K562 (cell line): ENCODE measurements around the gene OR1E1. TPM values are rescaled to one million over a fixed set of nuclear protein-coding genes. Genes with fewer than 3 reads are reported as not detected.
"Not testable (repeated sequence)": the region's sequence is repeated elsewhere in the genome, so short reads cannot be mapped to it uniquely, and the experiment has no call there.

Experiments
- ATAC-seq: fragments of 200-7000 bp; cut with Tn5 transposase; 3 replicates; pipeline ENCODE4 v1.9.1; 2020; ENCODE audit warnings: moderate library complexity
- BruUV-seq: library from RNA; stranded (reverse); fragments of 400-500 nt; replicated peaks from 2 replicates; lab custom pipeline; 2021; lab: Mats Ljungman, UMichigan
- CTCF ChIA-PET: fragments of 300-600 bp; formaldehyde crosslinking; extraction: SDS; loops from one replicate; lab custom pipeline; 2021; ENCODE audit warnings: low intra/inter-chr PET ratio; lab: Yijun Ruan, JAX
- POLR2A ChIA-PET: fragments of 300-600, 350-650 bp; sonication (Branson Sonifier 250); formaldehyde crosslinking; extraction: SDS; loops from one replicate; lab custom pipeline; 2021; ENCODE audit warnings: antibody characterized with exemption, inconsistent platforms; lab: Yijun Ruan, JAX
- DNase-seq, 4 experiments: peaks; one replicate each; pipeline versions ENCODE4 v3.0.0 to v3.0.0-alpha.2; 2011 to 2018; ENCODE audit warnings: low spot score in 3 of 4, mixed read lengths in 3 of 4; ENCODE audit errors: extremely low read depth in 1 of 4
- FAIRE-seq: peaks from 2 replicates; lab custom pipeline; 2011; peaks lifted over from hg19 to GRCh38; lab: Jason Lieb, UNC
- H2AFZ ChIP-seq: 2 replicates; pipeline ENCODE4 v1.6.0; 2011; ENCODE audit warnings: low read depth, low read length, control low read depth, inconsistent platforms
- H3K27ac ChIP-seq: fragments of 200-600 bp; 3 replicates; pipeline ENCODE4 v1.8.0; 2011; ENCODE audit warnings: low read depth, mild to moderate bottlenecking, control low read depth, inconsistent platforms, low read length, moderate library complexity, mixed read lengths; ENCODE audit errors: extremely low read depth
- H3K27me3 ChIP-seq, 2 experiments: fragments of 300-600 bp in 1 of 2; 2 replicates in 1 of 2; 3 replicates in 1 of 2; pipeline versions ENCODE4 v1.6.0 to v1.8.0; 2011; ENCODE audit warnings: inconsistent platforms in 2 of 2, low read length in 2 of 2, mild to moderate bottlenecking in 1 of 2, mixed read lengths in 1 of 2, moderate library complexity in 1 of 2; ENCODE audit not compliant: control insufficient read depth in 2 of 2, insufficient read depth in 2 of 2
- H3K36me3 ChIP-seq: fragments of 300-600 bp; 3 replicates; pipeline ENCODE4 v1.8.0; 2011; ENCODE audit warnings: mild to moderate bottlenecking, low read length, inconsistent platforms; ENCODE audit not compliant: control insufficient read depth, insufficient read depth
- H3K4me1 ChIP-seq, 2 experiments: fragments of 200-600 bp in 1 of 2; replicated peaks in 1 of 2; 2 replicates in 1 of 2; 3 replicates in 1 of 2; pipeline versions ENCODE4 v1.5.1 to v1.8.0; 2011; ENCODE audit warnings: inconsistent platforms in 2 of 2, low read length in 2 of 2, mild to moderate bottlenecking in 1 of 2, mixed read lengths in 1 of 2, moderate library complexity in 1 of 2; ENCODE audit not compliant: control insufficient read depth in 2 of 2, insufficient read depth in 2 of 2
- H3K4me2 ChIP-seq: 2 replicates; pipeline ENCODE4 v1.6.1; 2011; ENCODE audit warnings: low read length, control low read depth, inconsistent platforms, mixed read lengths; ENCODE audit not compliant: insufficient read depth
- H3K4me3 ChIP-seq: fragments of 200-600 bp; sonication (generic), shearing (Covaris generic); 2 replicates; pipeline ENCODE4 v1.5.1; 2016; ENCODE audit warnings: control low read depth, inconsistent platforms
- H3K79me2 ChIP-seq: fragments of 200-600 bp; 3 replicates; pipeline ENCODE4 v1.8.0; 2011; ENCODE audit warnings: low read length, inconsistent platforms; ENCODE audit not compliant: control insufficient read depth, insufficient read depth
- H3K9ac ChIP-seq, 2 experiments: 2 replicates each; pipeline versions ENCODE4 v1.6.0 to v1.6.1; 2011; ENCODE audit warnings: low read depth in 2 of 2, low read length in 2 of 2, control low read depth in 1 of 2, inconsistent platforms in 1 of 2, mild to moderate bottlenecking in 1 of 2, mixed read lengths in 1 of 2; ENCODE audit not compliant: insufficient read depth in 1 of 2
- H3K9me1 ChIP-seq: one replicate; pipeline ENCODE4 v1.6.0; 2011; ENCODE audit warnings: inconsistent platforms, mild to moderate bottlenecking, low read length, moderate library complexity; ENCODE audit not compliant: control insufficient read depth, insufficient read depth
- H3K9me3 ChIP-seq: replicated peaks from 2 replicates; pipeline ENCODE4 v1.5.1; 2011; ENCODE audit warnings: low read depth, low read length, inconsistent platforms; ENCODE audit not compliant: control insufficient read depth, insufficient read depth
- H4K20me1 ChIP-seq: replicated peaks from 2 replicates; pipeline ENCODE4 v1.6.1; 2011; ENCODE audit warnings: low read length, inconsistent platforms, mixed read lengths; ENCODE audit not compliant: control insufficient read depth, insufficient read depth
- CBX1 ChIP-seq: sonication (generic); IDR thresholded peaks from 2 replicates; pipeline ENCODE4 v1.6.1; 2016; ENCODE audit warnings: antibody characterized with exemption, low read depth, mild to moderate bottlenecking
- NFIX ChIP-seq: fragments of 250-450 bp; sonication (Bioruptor Pico); IDR thresholded peaks from 2 replicates; pipeline ENCODE4 v1.4.0; 2020; ENCODE audit warnings: low read depth, mild to moderate bottlenecking, moderate library complexity
- PCBP1 ChIP-seq: fragments of 200-400 bp; formaldehyde crosslinking; IDR thresholded peaks from 2 replicates; pipeline ENCODE4 v1.6.1; 2018; ENCODE audit warnings: mild to moderate bottlenecking, low read depth, low read length; ENCODE audit not compliant: poor library complexity, severe bottlenecking
- PHF21A ChIP-seq: fragments of 450-650 bp; IDR thresholded peaks from 2 replicates; pipeline ENCODE4 v1.6.1; 2017; ENCODE audit warnings: low read depth, borderline replicate concordance
- ZNF282 ChIP-seq: sonication (generic); formaldehyde crosslinking; IDR thresholded peaks from 2 replicates; pipeline ENCODE4 v1.8.1; 2023; ENCODE audit warnings: missing genetic modification reagents
- ZNF444 ChIP-seq: fragments of 250-450 bp; sonication (Bioruptor Pico); IDR thresholded peaks from 2 replicates; pipeline ENCODE4 v1.4.0; 2020; ENCODE audit warnings: mild to moderate bottlenecking, moderate library complexity
- WGBS: fragments of 100-300 bp; shearing (Covaris generic); methylation state at CpG from one replicate; pipeline ENCODE4 v1.1.6; 2016; ENCODE audit warnings: low coverage, mixed read lengths; ENCODE audit not compliant: insufficient coverage; ENCODE audit errors: missing lambda C conversion rate; 5-methylcytosine and 5-hydroxymethylcytosine counted together
- in situ Hi-C: fragments of 300-500 bp; cut with MboI; formaldehyde crosslinking; loops from 4 replicates; pipeline ENCODE4 v1.15.0; 2018; ENCODE audit warnings: inconsistent platforms, mixed read lengths
- intact Hi-C: fragments of 100-400 bp; cut with micrococcal nuclease; formaldehyde crosslinking; loops from 2 replicates; pipeline ENCODE4 v1.14.2; 2022
- polyA plus RNA-seq, 8 experiments: library from polyadenylated mRNA; depleted of rRNA in 4 of 8; stranded (reverse) in 5 of 8; unstranded in 3 of 8; fragments of >200 nt; fragmentation: Nextera tagmentation in 2 of 8; fragmentation: Illumina TruSeq in 1 of 8; extraction: Ambion mirVana in 2 of 8; extraction: Trizol in 1 of 8; gene quantifications; 2 replicates each; pipeline versions ENCODE4 v1.2.1 to v1.2.3, GENCODE V29; 2011 to 2014; ENCODE audit warnings: inconsistent platforms in 1 of 8, missing spikeins in 1 of 8
- total RNA-seq, 7 experiments: library from RNA; depleted of rRNA in 6 of 7; stranded (reverse); fragments of >200 nt in 6 of 7; fragmentation: Illumina TruSeq in 2 of 7; extraction: Trizol in 2 of 7; gene quantifications; 2 replicates each; pipeline versions ENCODE4 v1.2.1 to v1.2.3, GENCODE V29; 2011 to 2021; ENCODE audit warnings: low replicate concordance in 1 of 7
- TF ChIP-seq, protein P1 (sequence below), 3 experiments: fragments of 200-800 bp in 1 of 3; sonication (Bioruptor generic) in 1 of 3; sonication (generic) in 1 of 3; formaldehyde crosslinking in 1 of 3; IDR thresholded peaks; 2 replicates each; pipeline versions ENCODE4 v1.6.1 to v1.8.0; 2016 to 2022; ENCODE audit warnings: mild to moderate bottlenecking in 2 of 3, missing compliant biosample characterization in 2 of 3, missing genetic modification characterization in 2 of 3, missing genetic modification reagents in 1 of 3

OR1E1 gene
- total and polyA plus RNA-seq, 9 of the 15 experiments (the other 6 are each of a cell fraction or from before 2014, with no cell fraction given): not detected

DNA sequence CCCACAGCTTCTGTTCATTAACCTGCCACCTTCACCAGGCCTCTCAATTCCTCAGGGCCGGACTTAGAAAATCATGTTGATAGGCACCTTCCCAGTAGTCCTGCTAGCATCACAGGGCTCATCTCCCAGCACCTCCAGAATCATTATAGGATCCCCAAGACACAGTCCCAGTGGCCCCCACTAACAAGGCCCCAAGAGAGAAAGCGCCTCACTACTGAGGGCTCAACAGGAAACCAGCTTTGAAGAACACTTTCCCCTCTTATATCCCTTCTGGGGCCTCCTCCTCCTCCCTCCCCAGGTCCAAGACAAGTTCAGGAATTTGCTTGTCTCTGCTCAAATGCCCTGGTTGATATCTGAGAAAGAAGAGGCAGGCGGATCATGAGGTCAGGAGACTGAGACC, 12.9 kb upstream of the OR1E1 start, which contains the start of gene OR3A3:
Gene OR3A3 (plus strand): TSS at position 301 of the 400 bp plus-strand sequence.
- Histone ChIP-seq H3K4me2 (no peak within 1 kb of the TSS), H3K9ac (no peak within 1 kb of the TSS), H3K27me3 (no peaks in the 10 kb centered on the region), H4K20me1 (no peaks in the 10 kb centered on the region), H3K4me1 (no peaks in the 10 kb centered on the region), H3K4me3 (no peak within 1 kb of the TSS), H3K27ac (no peak within 1 kb of the TSS), H3K79me2 (no peaks in the 10 kb centered on the region), H3K36me3 (no peaks in the 10 kb centered on the region), H3K9me1 (no peaks in the 10 kb centered on the region), H3K9me3 (no peaks in the 10 kb centered on the region), H2AFZ (no peak within 1 kb of the TSS)
- WGBS: 0% methylated on average over 3 of the region's 3 CpGs
- no peak for FAIRE-seq
- BruUV-seq: no TSS peak
- no peak for ATAC-seq
- POLR2A ChIA-PET: no interaction called here
- CTCF ChIA-PET: no interaction called here
- intact Hi-C loops (no loop called here), in situ Hi-C loops (no loop called here)
- TF ChIP-seq CBX1: no peak
- no peak for TF ChIP-seq ZNF444 (CRISPR knock-in tag)
- no peak for TF ChIP-seq NFIX
- TF ChIP-seq, protein P1, sequence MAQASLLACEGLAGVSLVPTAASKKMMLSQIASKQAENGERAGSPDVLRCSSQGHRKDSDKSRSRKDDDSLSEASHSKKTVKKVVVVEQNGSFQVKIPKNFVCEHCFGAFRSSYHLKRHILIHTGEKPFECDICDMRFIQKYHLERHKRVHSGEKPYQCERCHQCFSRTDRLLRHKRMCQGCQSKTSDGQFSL (CRISPR knock-in tag; IDR thresholded peaks at IDR 0.05): no peak
- TF ChIP-seq, protein P1 (tag; IDR thresholded peaks at IDR 0.05): no peak
- TF ChIP-seq PHF21A: no peak
- no peak for TF ChIP-seq ZNF282 (CRISPR knock-in tag)
- no peak for TF ChIP-seq PCBP1
- DNase-seq: no peak

DNA sequence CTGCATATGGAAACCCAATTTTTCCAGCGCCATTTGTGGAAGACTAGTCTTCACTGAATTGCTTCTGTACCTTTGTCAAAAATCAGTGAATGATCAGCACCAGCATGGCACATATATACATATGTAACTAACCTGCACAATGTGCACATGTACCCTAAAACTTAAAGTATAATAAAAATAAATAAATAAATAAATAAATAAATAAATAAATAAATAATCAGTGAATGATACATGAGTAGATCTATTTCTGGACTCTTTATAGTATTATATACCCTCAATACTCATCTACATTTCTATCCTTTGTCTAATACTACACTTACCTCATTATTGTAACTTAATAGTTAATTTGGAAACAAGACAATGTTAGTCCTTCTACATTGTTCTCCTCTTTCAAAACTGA, 5.6 kb upstream of the OR1E1 start:
- H3K4me2 ChIP-seq, H3K4me3 ChIP-seq, H3K27ac ChIP-seq, H3K4me1 ChIP-seq, H2AFZ ChIP-seq, H3K79me2 ChIP-seq, H3K9me1 ChIP-seq, H4K20me1 ChIP-seq, intact Hi-C loops, in situ Hi-C loops, H3K36me3 ChIP-seq, DNase-seq, ATAC-seq, POLR2A ChIA-PET, FAIRE-seq, CTCF ChIA-PET, H3K27me3 ChIP-seq, H3K9ac ChIP-seq, H3K9me3 ChIP-seq, BruUV-seq: not testable (repeated sequence)
- 0% methylated on average over 1 of the region's 1 CpG for WGBS
